GM11168 (cell line): ENCODE results near the gene ADAMTS3.

Experiments used
- in situ Hi-C: fragments of 300-500 bp; cut with MboI; formaldehyde crosslinking; loops from one replicate; pipeline ENCODE4 v1.12.0; 2022; ENCODE audit warnings: low sequenced_read_pairs; ENCODE audit not compliant: unreplicated experiment

Gene ADAMTS3

DNA sequence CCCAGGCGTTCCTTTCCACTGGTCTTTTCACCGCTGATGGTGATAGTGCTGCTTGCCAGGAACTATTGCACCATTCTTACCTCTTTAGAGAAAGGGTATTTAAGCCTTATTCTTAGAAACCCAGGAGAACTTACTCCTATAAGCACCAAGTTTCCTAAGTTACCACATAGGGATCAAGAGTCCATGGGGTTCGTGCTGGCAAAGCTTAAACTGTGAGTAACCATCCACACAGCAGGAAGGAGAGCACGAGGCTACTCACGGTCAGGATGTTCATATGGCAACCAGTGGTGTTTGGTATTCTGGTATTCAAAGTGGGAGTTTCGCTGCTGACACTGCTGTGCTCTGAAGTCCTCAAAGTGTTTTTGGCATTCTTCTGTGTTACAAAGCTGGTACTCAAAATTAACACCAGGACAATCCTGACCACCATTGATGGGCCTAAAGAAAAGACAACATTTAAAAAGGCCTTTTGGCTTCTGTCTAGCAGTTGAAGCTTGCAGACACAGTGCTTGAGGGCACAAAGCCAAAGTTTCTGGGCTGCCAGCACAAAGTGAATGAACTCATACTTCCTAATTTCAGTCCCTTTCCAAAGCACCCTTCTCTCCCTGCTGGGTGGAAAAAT lies 256.9 kb downstream of the ADAMTS3 start:
- in situ Hi-C loops = loop anchor here (25.0 kb wide), 1 partner anchor 700 kb away; no protein-coding TSS in a partner anchor

DNA sequence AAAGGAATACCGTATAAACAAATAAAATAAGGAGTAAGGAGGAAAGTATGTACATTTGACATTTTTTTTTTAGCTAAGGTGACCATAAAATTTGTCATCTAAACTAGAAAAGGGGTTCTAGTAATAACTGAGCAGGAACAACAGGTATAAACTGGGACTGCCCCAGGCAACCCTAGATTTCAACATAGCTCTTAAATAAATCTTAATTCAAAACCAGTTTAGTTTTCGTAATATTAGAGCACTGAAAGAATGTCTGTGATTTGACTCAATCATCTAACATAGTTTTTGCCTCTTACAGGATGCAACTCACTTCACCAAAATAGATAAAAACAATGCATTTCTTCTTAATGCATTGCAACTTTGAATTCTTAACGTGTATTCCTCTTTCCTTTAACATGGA lies 257.7 kb downstream of the ADAMTS3 start:
- in situ Hi-C loops = loop anchor here (25.0 kb wide), 1 partner anchor 701 kb away; no protein-coding TSS in a partner anchor

DNA sequence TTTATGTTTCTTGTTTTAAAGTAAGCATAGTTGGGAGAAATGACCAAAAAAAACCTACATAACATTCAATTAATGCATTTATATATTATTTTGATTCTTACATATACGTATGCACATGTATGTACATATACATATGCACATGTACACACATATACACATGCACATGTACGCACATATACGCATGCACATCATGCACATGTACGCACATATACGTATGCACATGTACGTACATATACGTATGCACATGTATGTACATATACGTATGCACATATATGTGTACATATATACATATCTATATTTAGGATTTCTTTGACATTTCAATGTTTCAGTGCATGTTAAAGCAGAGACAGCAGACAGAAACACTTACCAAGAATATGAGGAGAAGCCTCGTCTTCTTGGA lies 263.4 kb downstream of the ADAMTS3 start:
- in situ Hi-C loops = loop anchor here (25.0 kb wide), 1 partner anchor 707 kb away; no protein-coding TSS in a partner anchor

GRCh38 chr4:72305080-72305479 lies 263.9 kb downstream of the ADAMTS3 start:
- in situ Hi-C loops = loop anchor here (25.0 kb wide), 1 partner anchor 707 kb away; no protein-coding TSS in a partner anchor

- in situ Hi-C loops = loop anchor here (25.0 kb wide), 1 partner anchor 709 kb away; no protein-coding TSS in a partner anchor
These were observed 265.9 kb downstream of the ADAMTS3 start for GRCh38 chr4:72302981-72303704.

GRCh38 chr4:72301759-72302158 lies 267.3 kb downstream of the ADAMTS3 start:
- in situ Hi-C loops = loop anchor here (25.0 kb wide), 1 partner anchor 711 kb away; no protein-coding TSS in a partner anchor

- in situ Hi-C loops = loop anchor here (25.0 kb wide), 1 partner anchor 712 kb away; no protein-coding TSS in a partner anchor
These were observed 268.9 kb downstream of the ADAMTS3 start for GRCh38 chr4:72300126-72300525.

GRCh38 chr4:72295966-72296557 lies 273.0 kb downstream of the ADAMTS3 start:
- in situ Hi-C loops = no loop called here

DNA sequence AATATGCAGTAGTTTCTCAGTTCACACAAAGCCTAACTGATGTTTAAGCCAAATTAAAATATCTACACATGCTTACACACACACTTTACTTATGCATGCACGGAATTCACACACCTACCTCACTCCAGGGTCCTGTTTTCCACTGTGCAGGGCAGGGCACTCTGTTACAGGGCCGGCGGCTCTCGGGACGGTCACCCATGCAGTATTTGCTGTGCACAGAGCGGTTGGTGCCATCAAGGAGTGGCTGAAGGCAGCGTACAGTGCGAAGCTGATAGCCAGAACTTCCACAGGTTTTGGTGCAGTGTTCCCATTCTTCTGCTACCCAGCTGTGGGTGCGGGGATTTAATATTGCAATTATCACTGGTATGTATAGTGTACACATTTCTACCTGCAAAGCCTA lies 278.3 kb downstream of the ADAMTS3 start:
- in situ Hi-C loops = no loop called here

DNA sequence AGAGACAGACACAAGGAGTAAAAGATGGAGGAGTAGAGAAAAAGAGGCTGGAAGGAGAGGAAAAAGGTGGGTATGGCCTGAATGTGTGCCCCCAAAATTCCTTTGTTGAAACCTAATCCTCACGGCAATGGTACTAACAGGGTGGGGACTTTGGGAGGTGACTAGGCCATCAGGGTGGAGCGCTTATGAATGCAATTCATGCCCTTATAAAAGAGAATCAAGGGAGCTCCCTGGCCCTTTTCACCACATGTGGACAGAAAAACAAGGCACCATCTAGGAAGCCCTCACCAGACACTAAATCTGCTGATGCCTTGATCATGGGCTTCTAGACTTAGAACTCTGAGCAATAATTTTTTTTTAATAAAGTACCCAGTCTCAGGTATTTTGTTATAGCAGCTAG lies 282.1 kb downstream of the ADAMTS3 start:
- in situ Hi-C loops = no loop called here

DNA sequence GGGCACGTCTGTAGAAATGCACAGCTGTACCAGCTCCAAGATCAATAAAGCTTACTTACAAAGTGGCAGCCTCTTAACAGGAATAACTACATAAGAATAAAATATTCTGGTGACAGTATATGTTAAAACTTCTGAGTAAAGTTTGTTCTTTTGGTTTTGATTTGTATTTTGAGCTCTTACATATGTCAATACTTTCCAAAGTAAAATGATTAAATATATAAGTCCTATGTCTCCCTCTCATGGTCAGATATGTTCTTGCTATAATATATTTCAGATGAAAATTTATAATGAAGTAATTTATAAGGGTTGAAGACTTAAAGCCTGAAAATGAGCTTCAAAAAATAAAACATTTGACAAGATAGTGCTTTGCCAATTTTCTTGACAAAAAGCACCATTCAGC lies 282.8 kb downstream of the ADAMTS3 start:
- in situ Hi-C loops = no loop called here

- in situ Hi-C loops = no loop called here
These were observed 285.7 kb downstream of the ADAMTS3 start for GRCh38 chr4:72283357-72283756.

- in situ Hi-C loops = no loop called here
These were observed 288.8 kb downstream of the ADAMTS3 start for GRCh38 chr4:72280252-72280651.

- in situ Hi-C loops = no loop called here
These were observed 293.6 kb downstream of the ADAMTS3 start for GRCh38 chr4:72275381-72275780.

DNA sequence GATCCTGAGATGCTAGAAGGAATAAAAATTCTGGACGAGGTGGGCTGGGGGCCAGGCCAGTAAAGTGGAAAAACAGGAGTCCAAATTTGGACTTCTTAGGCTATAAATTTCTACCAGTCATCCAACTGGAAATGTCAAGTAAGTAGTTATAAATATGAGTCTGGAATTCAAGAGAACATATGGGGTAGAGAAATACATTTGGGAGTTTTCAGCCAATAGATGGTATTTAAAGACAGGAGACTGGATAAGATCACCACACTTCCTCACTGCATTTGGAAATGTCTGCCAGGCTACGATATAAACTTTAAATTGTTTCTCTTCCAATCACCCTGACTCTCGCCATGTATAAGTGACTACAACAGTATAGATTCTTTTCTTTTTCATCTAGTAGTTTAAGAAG lies 294.8 kb downstream of the ADAMTS3 start:
- in situ Hi-C loops = no loop called here

- in situ Hi-C loops = no loop called here
These were observed 313.8 kb downstream of the ADAMTS3 start for GRCh38 chr4:72255269-72255668.

DNA sequence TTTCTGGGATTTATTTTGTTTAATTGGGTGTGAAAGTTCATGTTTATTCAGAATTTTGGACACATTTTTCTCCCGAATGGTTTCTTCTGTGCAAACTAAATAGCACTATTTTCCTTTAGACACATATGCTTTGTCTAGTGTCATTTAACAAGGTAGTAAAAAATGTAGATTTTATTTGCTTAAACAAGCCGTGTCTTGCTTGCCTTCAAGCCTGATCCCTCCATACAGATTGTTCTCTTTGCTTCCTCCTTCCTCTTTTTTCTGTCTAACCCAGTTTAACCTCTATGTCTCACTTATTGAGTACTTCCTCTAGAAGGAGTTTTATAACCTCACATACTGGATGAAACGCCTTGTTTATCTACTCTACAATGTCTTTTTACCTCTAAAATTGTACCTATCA lies 325.4 kb downstream of the ADAMTS3 start:
- in situ Hi-C loops = no loop called here

- in situ Hi-C loops = no loop called here
These were observed 329.4 kb downstream of the ADAMTS3 start for GRCh38 chr4:72239487-72240116.
